Stimulated activated naive B cell treated with anti-CD40 and anti-IgM and Interleukin-4, amounts not matched to agents 10 μg/mL and 1 μg/mL and 100 μg/mL, for 72 hours (primary cell): ENCODE data around the gene PRKAR1B.
A peak's percentile ranks its signal among the peaks of the same experiment; 100 is the strongest.

Experiments used
- ATAC-seq, 2 donors: fragments of 150-1000 bp; cut with Tn5 transposase; replicated peaks; 2 replicates each; pipeline ENCODE4 v1.10.0; 2021; ENCODE audit warnings: moderate library complexity in 1 of 2
- DNase-seq: peaks from one replicate; pipeline ENCODE4 v3.0.0; 2021
- H3K27ac Mint-ChIP-seq: one replicate; pipeline ENCODE4 v1.8.0; 2022; ENCODE audit warnings: mild to moderate bottlenecking, mixed read lengths
- H3K27me3 Mint-ChIP-seq, 2 donors: one replicate each; pipeline ENCODE4 v1.8.0; 2022; ENCODE audit warnings: mixed read lengths in 2 of 2
- H3K36me3 Mint-ChIP-seq, 2 donors: one replicate each; pipeline ENCODE4 v1.8.0; 2022; ENCODE audit warnings: mixed read lengths in 2 of 2, mild to moderate bottlenecking in 1 of 2
- H3K4me1 Mint-ChIP-seq, 2 donors: one replicate each; pipeline ENCODE4 v1.8.0; 2022; ENCODE audit warnings: mixed read lengths in 2 of 2, mild to moderate bottlenecking in 1 of 2
- H3K4me3 Mint-ChIP-seq, 2 donors: one replicate each; pipeline ENCODE4 v1.8.0; 2022; ENCODE audit warnings: mild to moderate bottlenecking in 2 of 2, mixed read lengths in 2 of 2, moderate library complexity in 1 of 2
- H3K9me3 Mint-ChIP-seq, 2 donors: one replicate each; pipeline ENCODE4 v1.8.0; 2022; ENCODE audit warnings: mixed read lengths in 2 of 2, mild to moderate bottlenecking in 1 of 2

Gene PRKAR1B

GRCh38 chr7:673681-674453 lies 53.2 kb downstream of the PRKAR1B start:
- Mint-ChIP-seq H3K9me3 (peaks cover 11 to 17% of the 10 kb centered on the region in 2 donors), H3K4me1 (peaks cover 5 to 9% of the 10 kb centered on the region in 2 donors), H3K4me3 (no peak overlapping the region), H3K27ac (no peak overlapping the region), H3K36me3 (peaks cover 53 to 57% of the 10 kb centered on the region in 2 donors), H3K27me3 (no peaks in the 10 kb centered on the region)
- ATAC-seq (no peak), DNase-seq (no peak)

- ATAC-seq (no peak), DNase-seq (no peak)
- Mint-ChIP-seq H3K4me3 (no peak overlapping the region), H3K27ac (no peak overlapping the region), H3K27me3 (no peaks in the 10 kb centered on the region), H3K4me1 (peaks cover 9 to 11% of the 10 kb centered on the region in 2 donors), H3K9me3 (peaks cover 12 to 21% of the 10 kb centered on the region in 2 donors), H3K36me3 (peaks cover 52 to 55% of the 10 kb centered on the region in 2 donors)
Measured at GRCh38 chr7:672891-673290, 54.2 kb downstream of the PRKAR1B start.

DNA sequence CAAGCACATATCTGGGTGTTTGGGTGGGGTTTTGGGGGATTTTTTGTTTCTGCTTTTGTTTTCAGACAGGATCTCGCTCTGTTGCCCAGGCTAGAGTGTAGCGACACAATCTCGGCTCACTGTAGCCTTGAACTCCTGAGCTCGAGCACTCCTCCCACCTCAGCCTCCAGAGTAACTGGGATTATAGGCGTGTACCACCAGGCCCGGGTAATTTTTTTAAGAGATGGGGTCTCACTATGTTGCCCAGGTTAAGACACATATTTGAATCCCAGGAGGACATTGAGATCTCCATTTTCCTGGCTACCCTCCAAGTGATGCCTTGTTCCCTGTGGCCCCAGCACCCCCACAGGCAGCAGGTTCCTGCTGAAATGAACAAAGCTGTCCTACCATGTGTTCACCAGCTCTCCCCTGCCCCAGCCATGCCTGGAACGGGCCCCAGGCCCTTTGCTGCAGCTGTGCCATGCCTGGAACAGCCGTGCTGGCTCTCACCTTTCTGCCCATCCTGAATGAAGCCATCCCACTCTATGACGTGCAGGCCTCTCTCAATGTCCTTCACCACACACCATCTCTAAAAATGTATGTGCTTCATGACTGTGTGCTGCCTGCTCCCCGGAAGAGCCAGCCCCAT lies 55.6 kb downstream of the PRKAR1B start:
- Mint-ChIP-seq H3K27ac (no peak overlapping the region), H3K4me1 (peaks cover 9 to 11% of the 10 kb centered on the region in 2 donors), H3K4me3 (no peak overlapping the region), H3K27me3 (no peaks in the 10 kb centered on the region), H3K9me3 (peaks cover 12 to 21% of the 10 kb centered on the region in 2 donors), H3K36me3 (peaks cover 46 to 47% of the 10 kb centered on the region in 2 donors)
- DNase-seq (no peak), ATAC-seq (no peak)

- no peak for DNase-seq
- Mint-ChIP-seq H3K4me1 (peaks cover 9 to 11% of the 10 kb centered on the region in 2 donors), H3K27me3 (no peaks in the 10 kb centered on the region), H3K36me3 (peaks cover 39 to 40% of the 10 kb centered on the region in 2 donors), H3K9me3 (peaks cover 12 to 21% of the 10 kb centered on the region in 2 donors), H3K4me3 (no peak overlapping the region), H3K27ac (no peak overlapping the region)
- no peak for ATAC-seq
Measured at GRCh38 chr7:670501-671390, 56.3 kb downstream of the PRKAR1B start.

DNA sequence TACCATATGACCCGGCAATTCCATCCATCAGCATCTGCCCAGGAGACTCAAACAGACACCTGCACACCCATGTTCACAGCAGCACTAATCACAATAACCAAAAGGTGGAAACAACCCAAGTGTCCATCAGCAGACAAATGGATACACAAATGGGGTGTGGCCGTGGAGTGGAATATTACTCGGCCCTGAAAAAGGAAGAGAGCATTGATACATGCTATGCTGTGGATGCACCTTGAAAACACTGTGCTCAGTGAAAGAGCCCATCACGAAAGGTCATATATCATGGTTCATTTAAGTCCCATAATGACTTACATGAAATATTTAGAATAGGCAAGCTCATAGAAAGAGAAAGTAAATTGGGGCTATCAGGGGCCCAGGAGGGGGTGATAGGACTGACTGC lies 58.1 kb downstream of the PRKAR1B start:
- peaks cover 27 to 32% of the 10 kb centered on the region in 2 donors for H3K36me3 Mint-ChIP-seq
- H3K27ac Mint-ChIP-seq: no peak overlapping the region
- peaks cover 5 to 8% of the 10 kb centered on the region in 2 donors for H3K4me1 Mint-ChIP-seq
- DNase-seq (no peak), ATAC-seq (no peak)
- H3K4me3 Mint-ChIP-seq: no peak overlapping the region
- H3K27me3 Mint-ChIP-seq: no peaks in the 10 kb centered on the region
- peaks cover 3 to 10% of the 10 kb centered on the region in 2 donors for H3K9me3 Mint-ChIP-seq

DNA sequence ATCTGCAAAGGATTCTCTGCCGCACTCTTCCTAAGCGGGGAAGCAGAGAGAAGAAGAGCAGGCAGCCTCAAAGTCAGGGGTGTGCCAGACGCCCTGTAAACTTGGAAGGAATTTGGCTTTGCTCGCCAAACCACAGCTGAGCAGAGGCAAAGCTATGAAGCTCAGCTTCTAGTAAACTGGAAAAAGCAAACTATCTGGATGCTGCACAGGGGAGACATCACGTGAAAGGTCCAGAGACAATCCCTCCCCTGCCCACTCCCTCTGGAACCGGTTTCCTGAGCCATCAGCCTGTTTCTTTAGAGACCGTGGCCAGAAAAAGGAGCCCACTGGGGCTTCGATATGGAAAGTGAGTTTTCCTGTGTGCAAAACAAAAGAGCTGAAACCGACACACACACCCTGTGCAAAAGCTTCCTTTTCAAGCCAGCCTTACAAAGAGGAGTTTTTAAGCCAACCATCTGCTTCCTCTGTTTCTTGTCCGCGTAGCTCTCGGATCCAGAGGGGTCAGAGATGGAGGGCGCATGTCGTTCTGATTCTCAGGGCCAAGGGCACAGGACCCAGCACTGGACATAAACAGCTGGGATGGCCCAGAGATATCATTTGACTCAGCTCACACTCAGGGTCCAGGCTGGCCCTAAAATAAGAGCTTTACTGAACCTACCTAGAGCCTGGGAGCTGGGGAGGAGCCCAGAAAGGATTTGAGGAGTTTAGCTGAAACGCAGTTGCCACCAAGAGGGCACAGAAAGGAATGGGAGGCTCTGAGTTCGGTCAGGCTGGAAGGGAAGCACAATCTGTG lies 58.7 kb downstream of the PRKAR1B start:
- Mint-ChIP-seq H3K4me3 (no peak overlapping the region), H3K4me1 (peaks cover 3 to 6% of the 10 kb centered on the region in 2 donors), H3K9me3 (peaks cover 3 to 8% of the 10 kb centered on the region in 2 donors), H3K27ac (no peak overlapping the region), H3K36me3 (peaks cover 22 to 27% of the 10 kb centered on the region in 2 donors), H3K27me3 (no peaks in the 10 kb centered on the region)
- DNase-seq (no peak), ATAC-seq (no peak)

GRCh38 chr7:666454-667292 lies 60.4 kb downstream of the PRKAR1B start:
- no peak for ATAC-seq
- Mint-ChIP-seq H3K27me3 (no peaks in the 10 kb centered on the region), H3K4me1 (peaks cover 7 to 14% of the 10 kb centered on the region in 2 donors), H3K27ac (no peak overlapping the region), H3K9me3 (peaks cover 3 to 8% of the 10 kb centered on the region in 2 donors), H3K4me3 (no peak overlapping the region), H3K36me3 (peaks cover 23 to 29% of the 10 kb centered on the region in 2 donors)
- DNase-seq: no peak

DNA sequence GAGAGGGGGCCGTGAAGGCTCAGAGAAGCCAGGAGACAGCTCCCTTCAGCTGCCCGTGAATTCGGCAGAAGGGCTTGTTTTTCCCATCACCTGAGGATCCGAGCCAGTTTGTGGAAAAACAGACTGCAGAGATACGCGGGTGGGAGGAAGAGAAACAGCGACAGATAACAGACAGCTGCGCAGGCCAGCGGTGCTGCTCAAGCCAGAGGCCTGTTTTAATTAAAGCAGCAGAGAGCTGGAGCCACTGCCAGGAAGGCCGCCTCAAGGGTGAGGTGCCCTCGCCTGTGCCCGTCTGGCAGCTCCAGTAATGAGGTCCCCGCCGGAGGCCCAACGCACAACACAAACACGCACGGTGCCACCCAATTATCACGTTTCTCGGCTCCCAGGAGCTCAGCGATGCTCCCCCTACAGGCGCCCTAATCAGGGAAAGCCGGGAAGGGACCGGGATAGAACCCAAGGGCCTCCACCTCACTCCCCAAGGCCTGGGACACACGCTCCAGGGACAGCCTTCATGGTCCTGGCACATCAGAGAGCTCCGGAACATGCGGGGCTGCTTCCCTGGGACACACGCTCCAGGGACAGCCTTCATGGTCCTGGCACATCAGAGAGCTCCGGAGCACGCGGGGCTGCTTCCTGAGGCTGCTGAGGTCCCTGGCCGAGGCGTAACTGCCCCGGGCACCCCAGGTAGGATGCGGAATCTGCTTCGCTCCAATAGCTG lies 61.2 kb downstream of the PRKAR1B start:
- Mint-ChIP-seq H3K4me1 (peaks cover 6 to 14% of the 10 kb centered on the region in 2 donors), H3K9me3 (peaks cover 3 to 8% of the 10 kb centered on the region in 2 donors), H3K36me3 (peaks cover 19 to 23% of the 10 kb centered on the region in 2 donors), H3K27me3 (no peaks in the 10 kb centered on the region), H3K4me3 (no peak overlapping the region), H3K27ac (no peak overlapping the region)
- no peak for ATAC-seq
- DNase-seq: no peak

DNA sequence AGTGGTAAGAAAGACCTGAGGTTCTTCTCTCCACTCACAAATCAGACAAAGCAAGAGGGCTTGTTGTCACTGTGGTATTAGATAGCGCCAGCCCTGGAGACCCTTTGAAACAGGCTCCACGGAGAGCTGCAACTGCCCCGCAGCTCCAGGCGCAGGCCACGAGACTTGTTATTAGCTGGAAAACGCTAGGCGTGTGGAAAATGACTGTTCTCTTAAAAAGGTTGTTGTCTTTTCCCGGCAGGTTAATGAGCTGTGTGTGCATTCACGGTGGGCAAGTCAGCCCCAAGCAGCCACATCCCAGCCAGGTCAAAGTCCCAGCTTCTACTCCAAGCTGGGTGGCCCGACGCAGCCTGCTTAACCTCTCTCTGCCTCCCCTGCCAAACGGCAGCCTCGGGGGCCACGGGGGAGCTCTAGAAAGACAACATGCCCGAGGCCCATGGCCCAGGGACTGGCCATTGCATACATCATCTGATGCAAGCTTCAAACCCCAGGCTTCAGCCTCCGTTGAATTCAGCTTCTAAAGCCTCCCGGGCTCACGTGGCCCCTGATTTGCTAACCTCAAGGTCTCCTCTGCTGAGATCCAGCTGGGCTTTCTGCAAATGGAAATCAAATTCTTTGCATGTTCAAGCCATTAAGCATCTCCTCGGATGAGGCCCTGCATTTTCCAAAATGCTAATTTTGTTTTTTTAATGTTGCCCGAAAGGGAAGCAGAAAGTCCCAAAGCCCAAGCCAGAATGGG lies 61.9 kb downstream of the PRKAR1B start:
- Mint-ChIP-seq H3K36me3 (peaks cover 17 to 23% of the 10 kb centered on the region in 2 donors), H3K4me3 (no peak overlapping the region), H3K4me1 (peaks cover 6 to 14% of the 10 kb centered on the region in 2 donors), H3K27ac (no peak overlapping the region), H3K27me3 (no peaks in the 10 kb centered on the region), H3K9me3 (peaks cover 3 to 8% of the 10 kb centered on the region in 2 donors)
- ATAC-seq (no peak), DNase-seq (no peak)

- Mint-ChIP-seq H3K36me3 (peaks cover 16 to 26% of the 10 kb centered on the region in 2 donors), H3K27me3 (no peaks in the 10 kb centered on the region), H3K27ac (peak overlapping the region; percentile 51), H3K4me1 (peaks cover 6 to 14% of the 10 kb centered on the region in 2 donors), H3K4me3 (no peak overlapping the region), H3K9me3 (peaks cover 3 to 8% of the 10 kb centered on the region in 2 donors)
- ATAC-seq: no peak
- no peak for DNase-seq
Measured at GRCh38 chr7:664402-664775, 62.7 kb downstream of the PRKAR1B start.

- DNase-seq (no peak), ATAC-seq (no peak)
- Mint-ChIP-seq H3K4me3 (no peak overlapping the region), H3K4me1 (peaks cover 6 to 8% of the 10 kb centered on the region in 2 donors), H3K9me3 (peaks cover 0 to 3% of the 10 kb centered on the region in 2 donors), H3K27me3 (no peaks in the 10 kb centered on the region), H3K36me3 (peaks cover 16 to 27% of the 10 kb centered on the region in 2 donors), H3K27ac (no peak overlapping the region)
Measured at GRCh38 chr7:662576-662975, 64.5 kb downstream of the PRKAR1B start.

- Mint-ChIP-seq H3K4me3 (no peak overlapping the region), H3K27ac (no peak overlapping the region), H3K4me1 (peaks cover 6 to 8% of the 10 kb centered on the region in 2 donors), H3K36me3 (peaks cover 16 to 27% of the 10 kb centered on the region in 2 donors), H3K9me3 (peaks cover 0 to 3% of the 10 kb centered on the region in 2 donors), H3K27me3 (no peaks in the 10 kb centered on the region)
- DNase-seq: no peak
- no peak for ATAC-seq
Measured at GRCh38 chr7:659996-660395, 67.1 kb downstream of the PRKAR1B start.
